Transverse colon (tissue), 4 donors: Measurements from ENCODE around the gene FAM110A.

Source experiments
- POLR2AphosphoS5 ChIP-seq, 3 donors: sonication (generic); formaldehyde crosslinking; IDR thresholded peaks; one replicate each; pipeline ENCODE4 v1.6.1; 2016; ENCODE audit warnings: antibody characterized with exemption in 3 of 3
- TF ChIP-seq, protein P1 (sequence below), 5 experiments: fragments of 200-600 bp in 3 of 5; fragments of 450-650 bp in 2 of 5; sonication (generic) in 3 of 5; IDR thresholded peaks; 1 replicate in 2 of 5; 2 replicates in 3 of 5; pipeline ENCODE4 v1.5.1; 2016 to 2017; ENCODE audit warnings: antibody characterized with exemption in 5 of 5, inconsistent platforms in 3 of 5, mild to moderate bottlenecking in 2 of 5, moderate library complexity in 1 of 5

DNA sequence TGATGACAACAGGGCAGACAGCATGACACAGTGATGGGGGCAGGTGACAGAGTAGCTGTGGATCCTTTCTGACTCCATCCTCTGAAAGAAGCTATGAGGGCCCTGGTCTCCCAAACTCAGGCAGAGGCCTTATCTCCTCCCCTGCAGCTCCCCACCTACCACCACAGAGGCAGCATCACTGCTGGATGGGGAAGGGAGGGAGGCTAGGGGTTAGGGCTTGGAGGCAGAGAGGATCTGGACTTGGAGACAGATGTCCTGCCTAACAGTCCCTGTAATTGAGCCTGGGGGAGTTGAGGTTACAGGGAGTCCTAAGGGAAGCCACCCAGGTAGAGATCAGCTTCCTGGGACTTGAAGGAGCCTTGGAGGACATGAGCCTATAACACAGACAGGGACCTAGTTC, 37.9 kb downstream of the FAM110A start:
- TF ChIP-seq, protein P1, sequence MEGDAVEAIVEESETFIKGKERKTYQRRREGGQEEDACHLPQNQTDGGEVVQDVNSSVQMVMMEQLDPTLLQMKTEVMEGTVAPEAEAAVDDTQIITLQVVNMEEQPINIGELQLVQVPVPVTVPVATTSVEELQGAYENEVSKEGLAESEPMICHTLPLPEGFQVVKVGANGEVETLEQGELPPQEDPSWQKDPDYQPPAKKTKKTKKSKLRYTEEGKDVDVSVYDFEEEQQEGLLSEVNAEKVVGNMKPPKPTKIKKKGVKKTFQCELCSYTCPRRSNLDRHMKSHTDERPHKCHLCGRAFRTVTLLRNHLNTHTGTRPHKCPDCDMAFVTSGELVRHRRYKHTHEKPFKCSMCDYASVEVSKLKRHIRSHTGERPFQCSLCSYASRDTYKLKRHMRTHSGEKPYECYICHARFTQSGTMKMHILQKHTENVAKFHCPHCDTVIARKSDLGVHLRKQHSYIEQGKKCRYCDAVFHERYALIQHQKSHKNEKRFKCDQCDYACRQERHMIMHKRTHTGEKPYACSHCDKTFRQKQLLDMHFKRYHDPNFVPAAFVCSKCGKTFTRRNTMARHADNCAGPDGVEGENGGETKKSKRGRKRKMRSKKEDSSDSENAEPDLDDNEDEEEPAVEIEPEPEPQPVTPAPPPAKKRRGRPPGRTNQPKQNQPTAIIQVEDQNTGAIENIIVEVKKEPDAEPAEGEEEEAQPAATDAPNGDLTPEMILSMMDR (IDR thresholded peaks at IDR 0.05), result no peak
- TF ChIP-seq POLR2AphosphoS5 (IDR thresholded peaks at IDR 0.05), result no peak
